K562 (cell line): Measurements from ENCODE around the gene IFT52. TPM values are rescaled to one million over a fixed set of nuclear protein-coding genes. Genes with fewer than 3 reads are reported as not detected.

Experiments
- ATAC-seq: fragments of 200-7000 bp; cut with Tn5 transposase; 3 replicates; pipeline ENCODE4 v1.9.1; 2020; ENCODE audit warnings: moderate library complexity
- BruUV-seq: library from RNA; stranded (reverse); fragments of 400-500 nt; replicated peaks from 2 replicates; lab custom pipeline; 2021; lab: Mats Ljungman, UMichigan
- CTCF ChIA-PET: fragments of 300-600 bp; formaldehyde crosslinking; extraction: SDS; loops from one replicate; lab custom pipeline; 2021; ENCODE audit warnings: low intra/inter-chr PET ratio; lab: Yijun Ruan, JAX
- POLR2A ChIA-PET: fragments of 300-600, 350-650 bp; sonication (Branson Sonifier 250); formaldehyde crosslinking; extraction: SDS; loops from one replicate; lab custom pipeline; 2021; ENCODE audit warnings: antibody characterized with exemption, inconsistent platforms; lab: Yijun Ruan, JAX
- DNase-seq, 4 experiments: peaks; one replicate each; pipeline versions ENCODE4 v3.0.0 to v3.0.0-alpha.2; 2011 to 2018; ENCODE audit warnings: low spot score in 3 of 4, mixed read lengths in 3 of 4; ENCODE audit errors: extremely low read depth in 1 of 4
- FAIRE-seq: peaks from 2 replicates; lab custom pipeline; 2011; peaks lifted over from hg19 to GRCh38; lab: Jason Lieb, UNC
- H2AFZ ChIP-seq: 2 replicates; pipeline ENCODE4 v1.6.0; 2011; ENCODE audit warnings: low read depth, low read length, control low read depth, inconsistent platforms
- H3K27ac ChIP-seq: fragments of 200-600 bp; 3 replicates; pipeline ENCODE4 v1.8.0; 2011; ENCODE audit warnings: low read depth, mild to moderate bottlenecking, control low read depth, inconsistent platforms, low read length, moderate library complexity, mixed read lengths; ENCODE audit errors: extremely low read depth
- H3K27me3 ChIP-seq, 2 experiments: fragments of 300-600 bp in 1 of 2; 2 replicates in 1 of 2; 3 replicates in 1 of 2; pipeline versions ENCODE4 v1.6.0 to v1.8.0; 2011; ENCODE audit warnings: inconsistent platforms in 2 of 2, low read length in 2 of 2, mild to moderate bottlenecking in 1 of 2, mixed read lengths in 1 of 2, moderate library complexity in 1 of 2; ENCODE audit not compliant: control insufficient read depth in 2 of 2, insufficient read depth in 2 of 2
- H3K36me3 ChIP-seq: fragments of 300-600 bp; 3 replicates; pipeline ENCODE4 v1.8.0; 2011; ENCODE audit warnings: mild to moderate bottlenecking, low read length, inconsistent platforms; ENCODE audit not compliant: control insufficient read depth, insufficient read depth
- H3K4me1 ChIP-seq, 2 experiments: fragments of 200-600 bp in 1 of 2; replicated peaks in 1 of 2; 2 replicates in 1 of 2; 3 replicates in 1 of 2; pipeline versions ENCODE4 v1.5.1 to v1.8.0; 2011; ENCODE audit warnings: inconsistent platforms in 2 of 2, low read length in 2 of 2, mild to moderate bottlenecking in 1 of 2, mixed read lengths in 1 of 2, moderate library complexity in 1 of 2; ENCODE audit not compliant: control insufficient read depth in 2 of 2, insufficient read depth in 2 of 2
- H3K4me2 ChIP-seq: 2 replicates; pipeline ENCODE4 v1.6.1; 2011; ENCODE audit warnings: low read length, control low read depth, inconsistent platforms, mixed read lengths; ENCODE audit not compliant: insufficient read depth
- H3K4me3 ChIP-seq: fragments of 200-600 bp; sonication (generic), shearing (Covaris generic); 2 replicates; pipeline ENCODE4 v1.5.1; 2016; ENCODE audit warnings: control low read depth, inconsistent platforms
- H3K79me2 ChIP-seq: fragments of 200-600 bp; 3 replicates; pipeline ENCODE4 v1.8.0; 2011; ENCODE audit warnings: low read length, inconsistent platforms; ENCODE audit not compliant: control insufficient read depth, insufficient read depth
- H3K9ac ChIP-seq, 2 experiments: 2 replicates each; pipeline versions ENCODE4 v1.6.0 to v1.6.1; 2011; ENCODE audit warnings: low read depth in 2 of 2, low read length in 2 of 2, control low read depth in 1 of 2, inconsistent platforms in 1 of 2, mild to moderate bottlenecking in 1 of 2, mixed read lengths in 1 of 2; ENCODE audit not compliant: insufficient read depth in 1 of 2
- H3K9me1 ChIP-seq: one replicate; pipeline ENCODE4 v1.6.0; 2011; ENCODE audit warnings: inconsistent platforms, mild to moderate bottlenecking, low read length, moderate library complexity; ENCODE audit not compliant: control insufficient read depth, insufficient read depth
- H3K9me3 ChIP-seq: replicated peaks from 2 replicates; pipeline ENCODE4 v1.5.1; 2011; ENCODE audit warnings: low read depth, low read length, inconsistent platforms; ENCODE audit not compliant: control insufficient read depth, insufficient read depth
- H4K20me1 ChIP-seq: replicated peaks from 2 replicates; pipeline ENCODE4 v1.6.1; 2011; ENCODE audit warnings: low read length, inconsistent platforms, mixed read lengths; ENCODE audit not compliant: control insufficient read depth, insufficient read depth
- FUS ChIP-seq: fragments of 200-400 bp; formaldehyde crosslinking; optimal IDR thresholded peaks from 2 replicates; pipeline ENCODE3; 2017; ENCODE audit warnings: low read depth, low read length
- GATAD2A ChIP-seq: fragments of 450-650 bp; IDR thresholded peaks from 2 replicates; pipeline ENCODE4 v1.6.1; 2017
- MAFF ChIP-seq: IDR thresholded peaks from 2 replicates; pipeline ENCODE4 v1.6.1; 2012; ENCODE audit warnings: low read length, improper control_type of control experiment
- MAFK ChIP-seq: IDR thresholded peaks from 2 replicates; pipeline ENCODE4 v1.6.1; 2011; ENCODE audit warnings: low read length, improper control_type of control experiment
- NFATC3 ChIP-seq: fragments of 450-650 bp; IDR thresholded peaks from 2 replicates; pipeline ENCODE4 v1.6.1; 2017; ENCODE audit warnings: mild to moderate bottlenecking
- NFYB ChIP-seq: IDR thresholded peaks from 2 replicates; pipeline ENCODE4 v1.6.1; 2011; ENCODE audit warnings: mild to moderate bottlenecking, moderate library complexity; ENCODE audit not compliant: insufficient read length; ENCODE audit errors: extremely low read depth
- PATZ1 ChIP-seq: fragments of 250-450 bp; sonication (Bioruptor Pico); IDR thresholded peaks from 2 replicates; pipeline ENCODE4 v1.5.0; 2020; ENCODE audit warnings: mild to moderate bottlenecking, borderline replicate concordance
- POLR2B ChIP-seq: fragments of 450-650 bp; IDR thresholded peaks from 2 replicates; pipeline ENCODE4 v1.6.1; 2018; ENCODE audit warnings: low read depth; ENCODE audit not compliant: partially characterized antibody
- RBBP5 ChIP-seq: fragments of 200-600 bp; sonication (generic); IDR thresholded peaks from 2 replicates; pipeline ENCODE4 v1.6.1; 2012; ENCODE audit warnings: borderline replicate concordance, mild to moderate bottlenecking, low read length, control low read depth, inconsistent platforms; ENCODE audit not compliant: insufficient read depth, poor library complexity, severe bottlenecking
- TCFL5 ChIP-seq: fragments of 250-450 bp; sonication (Bioruptor Pico); conservative IDR thresholded peaks from 2 replicates; pipeline ENCODE4 v1.6.1; 2021; ENCODE audit warnings: mild to moderate bottlenecking, moderate library complexity, matching md5 sums
- XRCC5 ChIP-seq: fragments of 200-400 bp; formaldehyde crosslinking; IDR thresholded peaks from 2 replicates; pipeline ENCODE4 v1.6.1; 2017; ENCODE audit warnings: low read depth, mild to moderate bottlenecking, low read length
- ZKSCAN8 ChIP-seq: fragments of 200-800 bp; sonication (Bioruptor generic); IDR thresholded peaks from 2 replicates; pipeline ENCODE4 v1.6.1; 2016; ENCODE audit warnings: missing genetic modification characterization, missing compliant biosample characterization
- ZNF134 ChIP-seq: fragments of 250-450 bp; sonication (Bioruptor Pico); conservative IDR thresholded peaks from 2 replicates; pipeline ENCODE4 v1.4.0; 2020
- ZNF785 ChIP-seq: fragments of 250-450 bp; sonication (Bioruptor Pico); IDR thresholded peaks from 2 replicates; pipeline ENCODE4 v1.4.0; 2020; ENCODE audit warnings: mild to moderate bottlenecking
- WGBS: fragments of 100-300 bp; shearing (Covaris generic); methylation state at CpG from one replicate; pipeline ENCODE4 v1.1.6; 2016; ENCODE audit warnings: low coverage, mixed read lengths; ENCODE audit not compliant: insufficient coverage; ENCODE audit errors: missing lambda C conversion rate; 5-methylcytosine and 5-hydroxymethylcytosine counted together
- in situ Hi-C: fragments of 300-500 bp; cut with MboI; formaldehyde crosslinking; loops from 4 replicates; pipeline ENCODE4 v1.15.0; 2018; ENCODE audit warnings: inconsistent platforms, mixed read lengths
- intact Hi-C: fragments of 100-400 bp; cut with micrococcal nuclease; formaldehyde crosslinking; loops from 2 replicates; pipeline ENCODE4 v1.14.2; 2022
- polyA plus RNA-seq, 8 experiments: library from polyadenylated mRNA; depleted of rRNA in 4 of 8; stranded (reverse) in 5 of 8; unstranded in 3 of 8; fragments of >200 nt; fragmentation: Nextera tagmentation in 2 of 8; fragmentation: Illumina TruSeq in 1 of 8; extraction: Ambion mirVana in 2 of 8; extraction: Trizol in 1 of 8; gene quantifications; 2 replicates each; pipeline versions ENCODE4 v1.2.1 to v1.2.3, GENCODE V29; 2011 to 2014; ENCODE audit warnings: inconsistent platforms in 1 of 8, missing spikeins in 1 of 8
- total RNA-seq, 7 experiments: library from RNA; depleted of rRNA in 6 of 7; stranded (reverse); fragments of >200 nt in 6 of 7; fragmentation: Illumina TruSeq in 2 of 7; extraction: Trizol in 2 of 7; gene quantifications; 2 replicates each; pipeline versions ENCODE4 v1.2.1 to v1.2.3, GENCODE V29; 2011 to 2021; ENCODE audit warnings: low replicate concordance in 1 of 7
- TF ChIP-seq, protein P1 (sequence below): sonication (generic); formaldehyde crosslinking; IDR thresholded peaks from 2 replicates; pipeline ENCODE4 v1.8.1; 2023; ENCODE audit warnings: mild to moderate bottlenecking, missing genetic modification reagents
- TF ChIP-seq, protein P2 (sequence below): sonication (generic); formaldehyde crosslinking; IDR thresholded peaks from 2 replicates; pipeline ENCODE4 v1.8.1; 2023; ENCODE audit warnings: mild to moderate bottlenecking, missing genetic modification reagents

Gene IFT52
- total and polyA plus RNA-seq, 9 of the 15 experiments (the other 6 are each of a cell fraction or from before 2014, with no cell fraction given): 11.0 to 31.4 (median 20.4) TPM

DNA sequence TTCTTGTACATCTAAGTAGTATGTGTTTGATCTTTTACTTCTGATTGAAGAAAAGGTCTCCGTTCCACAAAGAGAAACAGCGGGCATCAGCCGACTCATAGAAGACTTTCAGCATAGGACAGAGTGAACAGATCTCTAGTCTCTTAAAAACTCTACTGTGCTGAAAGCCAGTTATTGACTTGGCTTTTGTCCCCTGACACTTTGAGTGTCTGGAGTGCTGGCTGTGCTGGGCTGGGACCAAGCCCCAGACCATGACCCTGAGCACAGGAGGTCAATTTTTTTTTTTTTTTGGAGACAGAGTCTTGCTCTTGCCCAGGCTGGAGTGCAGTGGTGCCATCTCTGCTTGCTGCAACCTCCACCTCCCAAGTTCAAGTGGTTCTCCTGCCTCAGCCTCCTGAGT lies 104.0 kb downstream of the IFT52 start:
- intact Hi-C loops: no loop called here
- Histone ChIP-seq H3K27ac (no peak overlapping the region), H3K4me1 (peaks cover 17 to 18% of the 10 kb centered on the region in 2 experiments; a peak in 4 of 5 replicates), H3K36me3 (peaks cover 70% of the 10 kb centered on the region), H3K4me2 (no peak overlapping the region), H4K20me1 (peaks cover 9% of the 10 kb centered on the region; the same call in 1 of the 2 replicates), H3K9ac (no peak overlapping the region), H3K9me1 (no peaks in the 10 kb centered on the region), H3K27me3 (no peaks in the 10 kb centered on the region), H3K79me2 (no peaks in the 10 kb centered on the region; the same call in 2 of the 3 replicates), H2AFZ (no peak overlapping the region), H3K4me3 (no peak overlapping the region), H3K9me3 (no peaks in the 10 kb centered on the region)
- DNase-seq (no peak), FAIRE-seq (no peak), ATAC-seq (no peak)
- WGBS: 95% methylated on average over 3 of the region's 3 CpGs
- in situ Hi-C loops: loop anchor here (10.0 kb wide), 1 partner anchor 240 kb away; the partner anchor contains the start of gene SRSF6
- ChIA-PET CTCF (no interaction called here), POLR2A (no interaction called here)
- no TSS peak for BruUV-seq
- TF ChIP-seq RBBP5 (no peak), FUS (no peak), XRCC5 (no peak), MAFF (no peak), ZKSCAN8 (CRISPR knock-in tag) (no peak), NFYB (no peak), PATZ1 (CRISPR knock-in tag) (no peak), ZNF785 (CRISPR knock-in tag) (no peak), ZNF134 (CRISPR knock-in tag) (no peak), MAFK (no peak), POLR2B (no peak), GATAD2A (no peak), TCFL5 (CRISPR knock-in tag) (no peak), NFATC3 (no peak)
- TF ChIP-seq, protein P1, sequence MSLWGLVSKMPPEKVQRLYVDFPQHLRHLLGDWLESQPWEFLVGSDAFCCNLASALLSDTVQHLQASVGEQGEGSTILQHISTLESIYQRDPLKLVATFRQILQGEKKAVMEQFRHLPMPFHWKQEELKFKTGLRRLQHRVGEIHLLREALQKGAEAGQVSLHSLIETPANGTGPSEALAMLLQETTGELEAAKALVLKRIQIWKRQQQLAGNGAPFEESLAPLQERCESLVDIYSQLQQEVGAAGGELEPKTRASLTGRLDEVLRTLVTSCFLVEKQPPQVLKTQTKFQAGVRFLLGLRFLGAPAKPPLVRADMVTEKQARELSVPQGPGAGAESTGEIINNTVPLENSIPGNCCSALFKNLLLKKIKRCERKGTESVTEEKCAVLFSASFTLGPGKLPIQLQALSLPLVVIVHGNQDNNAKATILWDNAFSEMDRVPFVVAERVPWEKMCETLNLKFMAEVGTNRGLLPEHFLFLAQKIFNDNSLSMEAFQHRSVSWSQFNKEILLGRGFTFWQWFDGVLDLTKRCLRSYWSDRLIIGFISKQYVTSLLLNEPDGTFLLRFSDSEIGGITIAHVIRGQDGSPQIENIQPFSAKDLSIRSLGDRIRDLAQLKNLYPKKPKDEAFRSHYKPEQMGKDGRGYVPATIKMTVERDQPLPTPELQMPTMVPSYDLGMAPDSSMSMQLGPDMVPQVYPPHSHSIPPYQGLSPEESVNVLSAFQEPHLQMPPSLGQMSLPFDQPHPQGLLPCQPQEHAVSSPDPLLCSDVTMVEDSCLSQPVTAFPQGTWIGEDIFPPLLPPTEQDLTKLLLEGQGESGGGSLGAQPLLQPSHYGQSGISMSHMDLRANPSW (CRISPR knock-in tag): no peak
- TF ChIP-seq, protein P2, sequence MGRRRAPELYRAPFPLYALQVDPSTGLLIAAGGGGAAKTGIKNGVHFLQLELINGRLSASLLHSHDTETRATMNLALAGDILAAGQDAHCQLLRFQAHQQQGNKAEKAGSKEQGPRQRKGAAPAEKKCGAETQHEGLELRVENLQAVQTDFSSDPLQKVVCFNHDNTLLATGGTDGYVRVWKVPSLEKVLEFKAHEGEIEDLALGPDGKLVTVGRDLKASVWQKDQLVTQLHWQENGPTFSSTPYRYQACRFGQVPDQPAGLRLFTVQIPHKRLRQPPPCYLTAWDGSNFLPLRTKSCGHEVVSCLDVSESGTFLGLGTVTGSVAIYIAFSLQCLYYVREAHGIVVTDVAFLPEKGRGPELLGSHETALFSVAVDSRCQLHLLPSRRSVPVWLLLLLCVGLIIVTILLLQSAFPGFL (CRISPR knock-in tag): no peak
